Naive thymus-derived CD8-positive, alpha-beta T cell (primary cell): ENCODE measurements around the gene TRAK2. TPM values are rescaled to one million over a fixed set of nuclear protein-coding genes. Genes with fewer than 3 reads are reported as not detected.

Experiments
- ATAC-seq, 2 donors: fragments of 150-1000 bp; cut with Tn5 transposase in 1 of 2; sonication (Bioruptor Pico), chemical (Tn5 transposase) in 1 of 2; 1 replicate in 1 of 2; 2 replicates in 1 of 2; pipeline ENCODE4 v1.10.0; 2021; ENCODE audit warnings: mild to moderate bottlenecking in 2 of 2, moderate library complexity in 2 of 2
- POLR2A ChIA-PET: fragments of 350-600 bp; sonication (Branson Sonifier 250); formaldehyde crosslinking; loops from one replicate; lab custom pipeline; 2021; ENCODE audit warnings: antibody characterized with exemption; lab: Charles Lee
- DNase-seq, 10 donors: peaks; one replicate each; pipeline versions ENCODE4 v3.0.0 to v3.0.0-alpha.2; 2020 to 2022
- H3K27ac Mint-ChIP-seq, 10 donors: one replicate each; pipeline ENCODE4 v1.8.0; 2020 to 2022; ENCODE audit warnings: mild to moderate bottlenecking in 10 of 10, mixed read lengths in 10 of 10, moderate library complexity in 4 of 10, inconsistent platforms in 1 of 10
- H3K27me3 Mint-ChIP-seq, 5 donors: one replicate each; pipeline ENCODE4 v1.8.0; 2021 to 2022; ENCODE audit warnings: mixed read lengths in 5 of 5
- H3K36me3 Mint-ChIP-seq, 3 donors: one replicate each; pipeline ENCODE4 v1.8.0; 2020 to 2022; ENCODE audit warnings: mixed read lengths in 3 of 3, mild to moderate bottlenecking in 2 of 3, inconsistent platforms in 1 of 3
- H3K4me1 Mint-ChIP-seq, 4 donors: one replicate each; pipeline ENCODE4 v1.8.0; 2021 to 2022; ENCODE audit warnings: mixed read lengths in 4 of 4
- H3K4me3 Mint-ChIP-seq, 10 donors: one replicate each; pipeline ENCODE4 v1.8.0; 2020 to 2022; ENCODE audit warnings: mild to moderate bottlenecking in 10 of 10, mixed read lengths in 10 of 10, moderate library complexity in 6 of 10, inconsistent platforms in 1 of 10
- H3K9me3 Mint-ChIP-seq, 9 donors: one replicate each; pipeline ENCODE4 v1.8.0; 2020 to 2022; ENCODE audit warnings: mixed read lengths in 9 of 9, mild to moderate bottlenecking in 3 of 9, inconsistent platforms in 1 of 9, moderate library complexity in 1 of 9
- polyA plus RNA-seq, 3 donors: library from polyadenylated mRNA; unstranded; fragments of 300-500 nt; fragmentation: Illumina TruSeq; gene quantifications; one replicate each; pipeline ENCODE4 v1.2.3, GENCODE V29; 2021
- total RNA-seq, 8 experiments: library from RNA in 2 of 8; stranded (reverse) in 2 of 8; gene quantifications; one replicate each; pipeline ENCODE4 v1.2.3 and lab custom pipeline; 2021 to 2026

The TRAK2 gene
- total and polyA plus RNA-seq, 5 experiments from 2014 or later: 20.9 to 37.9 (median 30.7) TPM

- peaks cover 0 to 2% (median 0%) of the 10 kb centered on the region in 9 donors for H3K9me3 Mint-ChIP-seq
- POLR2A ChIA-PET: no interaction called here
- peaks cover 16 to 50% (median 47%) of the 10 kb centered on the region in 4 donors for H3K4me1 Mint-ChIP-seq
- peak overlapping the region in 1 of 10 donors; percentile 3 for H3K27ac Mint-ChIP-seq
- H3K27me3 Mint-ChIP-seq: no peaks in the 10 kb centered on the region
- DNase-seq: no peak
- ATAC-seq: no peak
- no peak overlapping the region for H3K4me3 Mint-ChIP-seq
- H3K36me3 Mint-ChIP-seq: peaks cover 0 to 40% (median 26%) of the 10 kb centered on the region in 3 donors
These were observed 44.0 kb downstream of the TRAK2 start for GRCh38 chr2:201407265-201407664.

GRCh38 chr2:201406077-201406662, 45.1 kb downstream of the TRAK2 start:
- Mint-ChIP-seq H3K27me3 (no peaks in the 10 kb centered on the region), H3K4me3 (no peak overlapping the region)
- POLR2A ChIA-PET: interaction anchor here (0.6 kb wide), 1 partner anchor 149 kb away, joined by 4 read pairs; no protein-coding TSS in a partner anchor

GRCh38 chr2:201404699-201405280, 46.5 kb downstream of the TRAK2 start:
- H3K27me3 Mint-ChIP-seq: no peaks in the 10 kb centered on the region
- ATAC-seq (no peak), DNase-seq (no peak)
- peaks cover 0 to 39% (median 16%) of the 10 kb centered on the region in 3 donors for H3K36me3 Mint-ChIP-seq
- peak overlapping the region in 5 of 10 donors; percentile 1 to 61 (median 26) for H3K27ac Mint-ChIP-seq
- peaks cover 11 to 58% (median 42%) of the 10 kb centered on the region in 4 donors for H3K4me1 Mint-ChIP-seq
- no peaks in the 10 kb centered on the region for H3K9me3 Mint-ChIP-seq
- H3K4me3 Mint-ChIP-seq: peak overlapping the region in 1 of 10 donors; percentile 16
- POLR2A ChIA-PET: no interaction called here

More at GRCh38 chr2:201406077-201406662, 45.1 kb downstream of the TRAK2 start:
- Mint-ChIP-seq H3K4me1 (peaks cover 10 to 56% (median 48%) of the 10 kb centered on the region in 4 donors), H3K36me3 (peaks cover 0 to 34% (median 17%) of the 10 kb centered on the region in 3 donors), H3K9me3 (no peaks in the 10 kb centered on the region), H3K27ac (peak overlapping the region in 3 of 10 donors; percentile 5 to 53 (median 24))
- no peak for DNase-seq
- ATAC-seq: no peak

- Mint-ChIP-seq H3K27ac (peak overlapping the region in 1 of 10 donors; percentile 3), H3K36me3 (peaks cover 0 to 48% (median 18%) of the 10 kb centered on the region in 3 donors), H3K4me1 (peaks cover 11 to 53% (median 42%) of the 10 kb centered on the region in 4 donors), H3K27me3 (no peaks in the 10 kb centered on the region), H3K9me3 (no peaks in the 10 kb centered on the region), H3K4me3 (no peak overlapping the region)
- POLR2A ChIA-PET: no interaction called here
- ATAC-seq: no peak
- no peak for DNase-seq
These were observed 47.4 kb downstream of the TRAK2 start for GRCh38 chr2:201403880-201404279.

- Mint-ChIP-seq H3K4me3 (no peak overlapping the region), H3K4me1 (peaks cover 9 to 51% (median 39%) of the 10 kb centered on the region in 4 donors), H3K9me3 (no peaks in the 10 kb centered on the region), H3K27ac (no peak overlapping the region), H3K36me3 (peaks cover 0 to 51% (median 22%) of the 10 kb centered on the region in 3 donors), H3K27me3 (no peaks in the 10 kb centered on the region)
- POLR2A ChIA-PET: no interaction called here
- ATAC-seq (no peak), DNase-seq (no peak)
These were observed 48.4 kb downstream of the TRAK2 start for GRCh38 chr2:201402651-201403562.

- Mint-ChIP-seq H3K27ac (no peak overlapping the region), H3K36me3 (peaks cover 0 to 51% (median 28%) of the 10 kb centered on the region in 3 donors), H3K9me3 (no peaks in the 10 kb centered on the region), H3K27me3 (no peaks in the 10 kb centered on the region), H3K4me3 (no peak overlapping the region), H3K4me1 (peaks cover 6 to 45% (median 32%) of the 10 kb centered on the region in 4 donors)
- ATAC-seq: no peak
- POLR2A ChIA-PET: no interaction called here
- DNase-seq: no peak
These were observed 49.4 kb downstream of the TRAK2 start for GRCh38 chr2:201401815-201402214.

- Mint-ChIP-seq H3K27ac (peak overlapping the region in 1 of 10 donors; percentile 26), H3K4me1 (peaks cover 4 to 7% (median 6%) of the 10 kb centered on the region in 4 donors), H3K36me3 (peaks cover 4 to 73% (median 37%) of the 10 kb centered on the region in 3 donors), H3K9me3 (no peaks in the 10 kb centered on the region), H3K27me3 (no peaks in the 10 kb centered on the region), H3K4me3 (no peak overlapping the region)
- no peak for DNase-seq
- POLR2A ChIA-PET: no interaction called here
- no peak for ATAC-seq
These were observed 54.7 kb downstream of the TRAK2 start for GRCh38 chr2:201396595-201396994.

- Mint-ChIP-seq H3K27me3 (no peaks in the 10 kb centered on the region), H3K27ac (no peak overlapping the region), H3K4me1 (peaks cover 0 to 2% (median 1%) of the 10 kb centered on the region in 4 donors), H3K36me3 (peaks cover 22 to 81% (median 57%) of the 10 kb centered on the region in 3 donors), H3K4me3 (no peak overlapping the region), H3K9me3 (peaks cover 0 to 10% (median 5%) of the 10 kb centered on the region in 9 donors)
- POLR2A ChIA-PET: no interaction called here
- no peak for ATAC-seq
- no peak for DNase-seq
These were observed 68.1 kb downstream of the TRAK2 start for GRCh38 chr2:201383136-201383535.

GRCh38 chr2:201378496-201379397, 72.5 kb downstream of the TRAK2 start:
- Mint-ChIP-seq H3K9me3 (peaks cover 0 to 10% (median 5%) of the 10 kb centered on the region in 9 donors), H3K27me3 (no peaks in the 10 kb centered on the region), H3K4me3 (no peak overlapping the region), H3K4me1 (peaks cover 2 to 8% (median 5%) of the 10 kb centered on the region in 4 donors), H3K27ac (peak overlapping the region in 3 of 10 donors; percentile 21 to 31 (median 22)), H3K36me3 (peaks cover 15 to 64% (median 56%) of the 10 kb centered on the region in 3 donors)
- ATAC-seq (no peak), DNase-seq (no peak)
- POLR2A ChIA-PET: no interaction called here

- Mint-ChIP-seq H3K9me3 (peaks cover 0 to 10% (median 5%) of the 10 kb centered on the region in 9 donors), H3K27ac (peak overlapping the region in 6 of 10 donors; percentile 9 to 75 (median 34)), H3K36me3 (peaks cover 15 to 58% (median 50%) of the 10 kb centered on the region in 3 donors), H3K4me1 (peaks cover 3 to 19% (median 15%) of the 10 kb centered on the region in 4 donors), H3K4me3 (no peak overlapping the region), H3K27me3 (no peaks in the 10 kb centered on the region)
- POLR2A ChIA-PET: no interaction called here
- ATAC-seq: no peak
- DNase-seq: no peak
These were observed 74.0 kb downstream of the TRAK2 start for GRCh38 chr2:201377218-201377617.

- DNase-seq (no peak), ATAC-seq (no peak)
- POLR2A ChIA-PET: interaction anchor here (1.0 kb wide), 1 partner anchor 137 kb away, joined by 3 read pairs; no protein-coding TSS in a partner anchor
- Mint-ChIP-seq H3K4me3 (no peak overlapping the region), H3K27ac (peak overlapping the region in 1 of 10 donors; percentile 25), H3K36me3 (peaks cover 13 to 63% (median 60%) of the 10 kb centered on the region in 3 donors), H3K9me3 (peaks cover 0 to 23% (median 16%) of the 10 kb centered on the region in 9 donors), H3K27me3 (no peaks in the 10 kb centered on the region), H3K4me1 (peaks cover 6 to 20% (median 19%) of the 10 kb centered on the region in 4 donors)
These were observed 81.5 kb downstream of the TRAK2 start for GRCh38 chr2:201369775-201370174.
